ENCODE data around the gene TMPRSS4.

DNA sequence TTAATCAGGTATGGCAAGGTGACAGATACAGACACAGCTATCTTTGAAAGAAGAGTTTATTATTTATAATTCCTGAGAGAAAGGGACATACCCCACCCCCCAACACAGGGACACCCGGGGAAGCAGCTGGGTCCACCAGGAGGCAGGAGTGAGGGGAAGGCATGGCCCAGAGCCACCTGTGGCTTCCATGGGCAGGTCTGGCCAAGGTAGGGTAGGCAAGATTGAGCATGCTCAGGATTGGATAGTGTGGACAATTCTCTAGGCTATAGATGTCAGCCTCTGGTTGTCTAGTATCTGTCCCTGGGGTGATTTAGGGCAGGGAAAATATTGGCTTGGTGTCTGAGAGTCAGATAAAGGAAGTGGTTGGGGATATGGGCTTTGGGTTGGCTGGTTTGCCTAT, 37.4 kb downstream of the TMPRSS4 start:
- TF ChIP-seq, protein P1, sequence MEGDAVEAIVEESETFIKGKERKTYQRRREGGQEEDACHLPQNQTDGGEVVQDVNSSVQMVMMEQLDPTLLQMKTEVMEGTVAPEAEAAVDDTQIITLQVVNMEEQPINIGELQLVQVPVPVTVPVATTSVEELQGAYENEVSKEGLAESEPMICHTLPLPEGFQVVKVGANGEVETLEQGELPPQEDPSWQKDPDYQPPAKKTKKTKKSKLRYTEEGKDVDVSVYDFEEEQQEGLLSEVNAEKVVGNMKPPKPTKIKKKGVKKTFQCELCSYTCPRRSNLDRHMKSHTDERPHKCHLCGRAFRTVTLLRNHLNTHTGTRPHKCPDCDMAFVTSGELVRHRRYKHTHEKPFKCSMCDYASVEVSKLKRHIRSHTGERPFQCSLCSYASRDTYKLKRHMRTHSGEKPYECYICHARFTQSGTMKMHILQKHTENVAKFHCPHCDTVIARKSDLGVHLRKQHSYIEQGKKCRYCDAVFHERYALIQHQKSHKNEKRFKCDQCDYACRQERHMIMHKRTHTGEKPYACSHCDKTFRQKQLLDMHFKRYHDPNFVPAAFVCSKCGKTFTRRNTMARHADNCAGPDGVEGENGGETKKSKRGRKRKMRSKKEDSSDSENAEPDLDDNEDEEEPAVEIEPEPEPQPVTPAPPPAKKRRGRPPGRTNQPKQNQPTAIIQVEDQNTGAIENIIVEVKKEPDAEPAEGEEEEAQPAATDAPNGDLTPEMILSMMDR (IDR thresholded peaks at IDR 0.05), result no peak
- no peak for TF ChIP-seq POLR2A (IDR thresholded peaks at IDR 0.05)
